NCI-H446 (cell line): ENCODE data around the gene ADGRD1.

ENCODE experiments used
- DNase-seq, 2 experiments: peaks; one replicate each; lab custom pipeline; 2025; lab: John Stamatoyannopoulos, UW

Gene ADGRD1

DNA sequence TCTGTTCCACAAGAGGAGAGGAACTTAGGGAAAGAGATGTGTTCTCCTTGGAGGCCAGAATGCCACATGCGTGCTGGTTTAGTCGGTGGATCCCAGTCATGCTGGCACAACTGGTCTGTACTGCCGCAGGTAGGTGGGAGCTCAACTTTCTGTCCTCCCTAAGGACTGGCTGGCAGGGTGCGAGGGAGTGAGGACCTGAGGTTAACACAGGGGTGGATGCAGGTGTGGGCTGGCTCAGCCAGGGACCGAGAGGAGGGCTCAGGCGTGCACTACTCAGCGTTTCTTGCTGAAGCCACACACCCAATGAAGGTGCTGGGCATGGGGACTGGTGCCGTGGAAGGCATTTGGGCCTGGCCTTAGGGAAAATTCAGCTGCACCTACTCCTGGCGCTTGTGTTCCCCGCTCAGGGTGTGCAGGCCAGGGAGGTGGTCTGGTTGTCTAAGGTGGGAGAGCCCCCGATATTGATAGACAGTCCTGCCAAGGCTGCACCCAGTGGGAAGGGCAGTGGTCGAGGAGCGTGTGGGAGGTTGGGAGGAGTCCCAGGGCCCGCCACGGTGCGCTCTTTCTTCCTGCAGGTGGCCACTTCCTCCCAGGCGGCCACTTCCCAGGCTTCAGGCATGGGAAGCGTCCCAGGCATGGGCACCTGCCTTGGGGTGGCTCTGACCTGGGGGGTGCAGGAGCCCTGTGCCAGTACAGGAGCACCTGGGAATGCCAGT lies 138.4 kb downstream of the ADGRD1 start:
- no peak for DNase-seq

GRCh38 chr12:131092901-131093603 lies 139.3 kb downstream of the ADGRD1 start:
- no peak for DNase-seq

GRCh38 chr12:131093604-131093955 lies 139.9 kb downstream of the ADGRD1 start:
- DNase-seq, result no peak

DNA sequence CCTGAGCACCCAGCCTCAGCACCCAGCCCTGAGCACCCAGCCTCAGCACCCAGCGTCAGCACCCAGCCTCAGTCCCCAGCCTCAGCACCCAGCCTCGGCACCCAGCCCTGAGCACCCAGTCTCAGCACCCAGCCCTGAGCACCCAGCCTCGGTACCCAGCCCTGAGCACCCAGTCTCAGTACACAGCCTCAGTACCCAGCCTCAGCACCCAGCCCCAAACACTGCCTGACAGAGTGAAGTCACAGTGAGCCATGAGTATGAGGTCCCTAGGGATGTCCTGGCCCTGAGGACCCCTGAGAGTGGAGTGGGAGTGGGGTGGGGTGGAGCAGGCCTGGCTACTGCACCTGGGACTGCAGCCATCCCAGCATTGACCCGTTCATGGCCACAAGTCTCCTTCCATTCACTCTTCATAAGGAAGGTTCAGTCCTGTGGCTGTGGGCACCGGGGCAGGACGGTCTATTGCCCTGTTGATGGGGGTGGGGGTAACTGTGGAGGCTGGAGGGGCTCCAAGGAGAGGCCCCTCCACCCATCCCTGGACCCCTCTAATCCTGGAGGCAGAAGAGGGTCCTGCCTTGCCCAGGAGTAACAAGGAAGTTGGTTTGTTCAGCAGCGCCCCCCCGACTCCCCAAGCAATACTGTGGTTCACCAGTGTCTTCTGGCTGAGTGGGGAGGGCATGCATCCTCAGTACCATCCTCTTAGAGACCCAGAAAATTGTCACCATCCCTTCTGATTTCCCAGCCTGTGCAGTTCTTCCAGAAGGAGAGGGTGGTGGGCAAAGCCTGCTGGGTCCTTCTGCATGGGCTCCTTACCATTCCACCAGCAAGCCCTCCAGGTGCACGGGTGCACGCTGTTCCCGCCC lies 140.5 kb downstream of the ADGRD1 start:
- no peak for DNase-seq

- DNase-seq, result no peak
Measured at GRCh38 chr12:131094831-131095805, 141.4 kb downstream of the ADGRD1 start.

DNA sequence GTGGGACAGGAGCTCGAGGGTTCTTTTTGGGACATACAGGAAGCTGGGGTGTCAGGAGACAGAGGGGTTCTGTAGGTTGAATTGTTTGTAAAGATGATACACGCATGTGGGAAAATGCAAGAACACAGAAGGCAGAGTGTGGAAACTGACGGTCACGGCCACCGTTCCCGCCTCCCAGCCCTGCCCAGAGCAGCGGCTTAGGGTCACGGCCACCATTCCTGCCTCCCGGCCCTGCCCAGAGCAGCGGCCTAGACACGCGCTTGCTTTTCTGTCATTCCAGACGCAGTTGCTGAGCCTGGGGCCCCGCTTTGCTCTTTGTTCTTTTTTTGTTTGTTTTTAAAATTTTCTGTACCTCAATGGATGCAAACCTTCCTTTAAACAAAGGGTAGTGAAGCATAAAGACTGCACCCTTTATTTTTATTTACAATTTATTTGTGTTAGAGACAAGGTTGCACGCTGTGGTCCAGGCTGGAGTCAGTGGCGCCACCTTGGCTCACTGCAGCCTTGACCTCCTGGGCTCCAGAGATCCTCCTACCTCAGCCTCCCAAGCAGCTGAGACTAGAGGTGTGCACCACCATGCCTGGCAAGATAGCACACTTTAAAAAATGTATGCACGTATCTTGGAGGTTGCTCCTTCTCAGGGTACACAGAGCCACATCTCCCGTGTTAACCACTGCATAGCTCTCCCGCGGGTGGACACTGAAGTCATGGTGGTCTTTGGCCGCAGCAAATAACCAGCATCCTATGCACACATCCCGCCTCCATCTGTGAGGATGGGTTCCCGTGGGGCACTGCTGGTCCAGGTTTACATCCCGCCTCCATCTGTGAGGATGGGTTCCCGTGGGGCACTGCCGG lies 142.3 kb downstream of the ADGRD1 start:
- DNase-seq, result no peak

DNA sequence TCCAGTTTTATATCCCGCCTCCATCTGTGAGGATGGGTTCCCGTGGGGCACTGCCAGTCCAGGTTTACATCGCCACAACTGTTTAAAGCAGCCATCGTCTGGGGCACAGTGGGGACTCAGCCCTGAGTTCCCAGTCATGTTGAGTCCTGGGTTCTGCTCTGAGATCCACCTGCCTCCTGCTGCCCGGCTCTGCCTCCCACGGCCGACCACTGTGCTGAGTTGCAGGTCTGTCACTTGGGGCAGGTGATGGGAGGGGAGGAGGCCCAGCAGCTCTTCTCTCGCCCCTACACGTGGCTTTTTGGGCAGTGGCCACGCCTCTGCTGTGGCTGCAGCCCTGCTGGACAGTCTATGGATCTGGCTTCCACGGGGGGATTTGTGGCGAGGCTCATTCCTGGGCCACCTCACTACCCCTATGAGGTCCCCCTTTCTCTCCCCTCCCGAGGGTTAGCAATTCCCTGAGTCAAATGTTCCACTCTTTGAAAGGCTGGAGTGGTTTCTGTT lies 143.0 kb downstream of the ADGRD1 start:
- DNase-seq, result no peak

GRCh38 chr12:131097202-131098177 lies 143.8 kb downstream of the ADGRD1 start:
- no peak for DNase-seq

- no peak for DNase-seq
Measured at GRCh38 chr12:131098178-131098981, 144.7 kb downstream of the ADGRD1 start.

DNA sequence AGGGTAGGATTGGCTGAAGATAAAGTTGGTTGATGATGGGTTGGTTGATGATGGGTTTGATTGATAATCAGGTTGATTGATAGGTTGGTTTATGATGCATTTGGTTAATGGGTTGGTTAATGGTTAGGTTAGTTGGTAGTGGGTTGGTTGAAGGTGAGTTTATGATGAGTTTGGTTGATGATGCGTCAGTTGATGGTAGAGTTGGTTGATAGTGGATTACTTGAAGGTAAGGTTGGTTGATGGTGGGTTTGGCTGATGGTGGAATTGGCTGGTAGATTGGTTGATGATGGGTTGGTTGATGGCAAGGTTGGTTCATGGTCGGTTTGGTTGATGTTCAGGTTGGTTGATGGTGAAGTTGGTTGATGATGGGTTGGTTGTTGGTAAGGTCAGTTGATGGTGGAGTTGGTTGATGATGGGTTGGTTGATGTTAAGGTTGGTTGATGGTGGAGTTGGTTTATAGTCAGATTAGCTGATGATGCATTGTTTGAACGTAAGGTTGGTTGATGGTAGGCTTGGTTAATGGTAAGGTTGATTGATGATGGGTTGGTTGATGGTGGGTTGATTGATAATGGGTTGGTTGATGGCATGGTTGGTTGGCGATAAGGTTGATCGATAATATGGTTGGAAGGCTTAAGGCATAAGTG lies 146.4 kb downstream of the ADGRD1 start:
- DNase-seq, result no peak

DNA sequence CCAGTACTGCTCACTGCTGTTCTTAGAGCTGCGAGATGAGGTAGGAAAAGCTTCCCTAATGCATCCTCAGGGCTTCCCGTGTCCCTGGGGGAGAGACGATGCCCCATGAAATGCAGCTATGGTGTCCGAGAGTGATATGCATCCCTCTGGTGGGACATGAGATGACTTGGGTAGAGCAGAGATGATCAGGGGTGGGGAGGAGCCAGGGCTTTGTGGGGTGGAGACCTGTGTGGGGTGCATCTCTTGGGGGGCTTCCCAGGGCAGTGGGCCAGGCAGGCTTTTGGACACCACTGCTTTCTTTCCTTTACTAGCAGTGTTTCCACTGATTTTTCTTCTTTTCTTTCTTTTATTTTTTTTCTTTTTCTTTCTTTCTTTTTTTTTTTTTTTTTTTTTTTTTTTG lies 147.3 kb downstream of the ADGRD1 start:
- DNase-seq, result no peak

DNA sequence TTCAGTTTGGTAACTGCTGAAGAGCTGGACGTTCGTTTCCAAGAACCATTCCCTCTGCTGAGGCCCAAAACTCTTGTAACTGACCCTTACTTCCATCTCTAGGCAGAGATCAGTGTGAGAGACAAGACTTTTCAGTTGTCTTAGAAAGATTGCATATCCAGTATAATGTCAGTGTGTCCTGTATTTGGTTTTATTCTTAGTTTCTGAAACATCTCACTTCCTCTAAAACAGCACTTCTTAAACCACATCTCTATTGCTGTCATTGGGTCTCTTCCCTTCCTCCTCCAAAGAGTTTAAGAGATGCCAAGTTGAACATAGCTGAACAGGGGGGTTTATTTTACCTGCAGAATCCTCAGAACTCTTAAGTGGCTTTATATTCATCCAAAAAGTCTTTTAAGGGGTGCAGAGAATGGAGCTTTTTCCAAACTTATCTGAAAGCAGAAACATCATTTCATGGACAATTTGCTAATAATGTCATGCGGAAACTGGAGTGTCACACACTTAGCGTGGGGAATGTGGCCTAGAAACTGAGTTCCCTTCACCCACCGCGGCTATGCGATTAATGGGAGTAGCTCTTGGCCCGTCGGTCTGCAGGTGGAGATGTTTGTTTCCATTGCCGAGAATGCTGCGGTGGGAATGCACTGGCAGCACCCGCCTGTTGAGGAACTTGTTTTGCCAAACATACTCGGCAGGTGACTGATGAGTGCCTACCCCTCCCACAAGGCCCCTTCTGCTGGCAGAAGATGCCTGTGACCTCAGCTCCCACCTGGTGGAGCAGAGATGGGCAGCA lies 148.2 kb downstream of the ADGRD1 start:
- no peak for DNase-seq

- no peak for DNase-seq
Measured at GRCh38 chr12:131102493-131102931, 148.8 kb downstream of the ADGRD1 start.

DNA sequence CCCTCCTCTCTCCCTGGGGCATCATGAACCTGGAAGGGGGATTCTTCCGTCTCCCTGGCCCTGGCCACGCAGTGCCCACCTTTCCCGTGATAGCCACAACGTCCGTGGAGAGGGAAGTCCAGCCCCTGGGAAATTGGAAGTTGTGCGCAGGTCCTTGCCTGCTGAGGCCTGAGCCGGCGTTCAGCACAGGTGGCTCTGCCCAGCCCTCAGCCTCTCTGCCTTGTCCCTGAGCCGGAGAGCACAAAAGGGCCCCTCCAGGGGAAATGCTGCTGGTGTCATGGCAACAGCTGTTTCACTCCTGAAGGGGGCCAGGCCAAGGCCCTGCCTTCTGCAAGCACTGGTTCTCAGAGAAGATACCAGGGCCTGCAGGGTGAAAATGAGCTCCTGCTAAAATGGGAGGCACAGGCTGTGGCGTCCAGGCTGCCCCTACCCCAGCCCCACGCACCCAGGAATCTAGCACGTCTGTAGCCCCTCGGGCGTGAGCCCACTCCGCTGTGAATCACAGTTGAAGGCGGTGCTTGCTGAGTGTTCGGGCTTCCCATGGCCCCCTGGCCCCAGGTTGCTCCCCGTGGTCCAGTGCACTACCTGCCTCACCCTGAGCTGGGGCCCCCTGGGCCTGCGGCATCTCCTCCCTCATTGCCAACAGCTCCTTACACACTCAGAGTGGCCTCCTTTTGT lies 149.4 kb downstream of the ADGRD1 start:
- no peak for DNase-seq

GRCh38 chr12:131103669-131104462 lies 150.2 kb downstream of the ADGRD1 start:
- DNase-seq, result no peak
